ENCODE measurements around the gene PPARG. TPM values are rescaled to one million over a fixed set of nuclear protein-coding genes. Genes with fewer than 3 reads are reported as not detected.

The PPARG gene
- total and polyA plus RNA-seq, 2 of the 8 experiments (the other 6 are each of a cell fraction or from before 2014, with no cell fraction given), result 0.06 TPM; not detected in 1

DNA sequence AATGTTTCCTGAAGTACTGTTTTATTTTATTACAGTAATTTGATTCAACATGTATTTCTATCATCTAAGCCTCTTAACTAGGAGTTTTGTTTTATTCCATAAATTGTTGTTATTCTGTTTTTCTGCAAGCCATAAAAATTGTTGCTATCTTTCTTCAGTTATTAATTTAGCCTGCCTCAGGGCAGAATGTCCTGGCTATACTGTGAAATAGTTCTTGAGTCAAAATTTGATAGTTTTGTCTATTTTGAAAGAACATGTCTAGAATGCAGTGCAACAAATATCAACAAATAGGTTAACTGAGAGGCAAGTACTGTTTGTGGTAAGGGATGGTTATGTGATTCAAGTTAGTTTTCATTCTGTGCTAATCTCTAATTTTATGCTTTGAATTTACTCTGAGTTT is 63.9 kb downstream of the PPARG start (continued):
- TF ChIP-seq, protein P1, sequence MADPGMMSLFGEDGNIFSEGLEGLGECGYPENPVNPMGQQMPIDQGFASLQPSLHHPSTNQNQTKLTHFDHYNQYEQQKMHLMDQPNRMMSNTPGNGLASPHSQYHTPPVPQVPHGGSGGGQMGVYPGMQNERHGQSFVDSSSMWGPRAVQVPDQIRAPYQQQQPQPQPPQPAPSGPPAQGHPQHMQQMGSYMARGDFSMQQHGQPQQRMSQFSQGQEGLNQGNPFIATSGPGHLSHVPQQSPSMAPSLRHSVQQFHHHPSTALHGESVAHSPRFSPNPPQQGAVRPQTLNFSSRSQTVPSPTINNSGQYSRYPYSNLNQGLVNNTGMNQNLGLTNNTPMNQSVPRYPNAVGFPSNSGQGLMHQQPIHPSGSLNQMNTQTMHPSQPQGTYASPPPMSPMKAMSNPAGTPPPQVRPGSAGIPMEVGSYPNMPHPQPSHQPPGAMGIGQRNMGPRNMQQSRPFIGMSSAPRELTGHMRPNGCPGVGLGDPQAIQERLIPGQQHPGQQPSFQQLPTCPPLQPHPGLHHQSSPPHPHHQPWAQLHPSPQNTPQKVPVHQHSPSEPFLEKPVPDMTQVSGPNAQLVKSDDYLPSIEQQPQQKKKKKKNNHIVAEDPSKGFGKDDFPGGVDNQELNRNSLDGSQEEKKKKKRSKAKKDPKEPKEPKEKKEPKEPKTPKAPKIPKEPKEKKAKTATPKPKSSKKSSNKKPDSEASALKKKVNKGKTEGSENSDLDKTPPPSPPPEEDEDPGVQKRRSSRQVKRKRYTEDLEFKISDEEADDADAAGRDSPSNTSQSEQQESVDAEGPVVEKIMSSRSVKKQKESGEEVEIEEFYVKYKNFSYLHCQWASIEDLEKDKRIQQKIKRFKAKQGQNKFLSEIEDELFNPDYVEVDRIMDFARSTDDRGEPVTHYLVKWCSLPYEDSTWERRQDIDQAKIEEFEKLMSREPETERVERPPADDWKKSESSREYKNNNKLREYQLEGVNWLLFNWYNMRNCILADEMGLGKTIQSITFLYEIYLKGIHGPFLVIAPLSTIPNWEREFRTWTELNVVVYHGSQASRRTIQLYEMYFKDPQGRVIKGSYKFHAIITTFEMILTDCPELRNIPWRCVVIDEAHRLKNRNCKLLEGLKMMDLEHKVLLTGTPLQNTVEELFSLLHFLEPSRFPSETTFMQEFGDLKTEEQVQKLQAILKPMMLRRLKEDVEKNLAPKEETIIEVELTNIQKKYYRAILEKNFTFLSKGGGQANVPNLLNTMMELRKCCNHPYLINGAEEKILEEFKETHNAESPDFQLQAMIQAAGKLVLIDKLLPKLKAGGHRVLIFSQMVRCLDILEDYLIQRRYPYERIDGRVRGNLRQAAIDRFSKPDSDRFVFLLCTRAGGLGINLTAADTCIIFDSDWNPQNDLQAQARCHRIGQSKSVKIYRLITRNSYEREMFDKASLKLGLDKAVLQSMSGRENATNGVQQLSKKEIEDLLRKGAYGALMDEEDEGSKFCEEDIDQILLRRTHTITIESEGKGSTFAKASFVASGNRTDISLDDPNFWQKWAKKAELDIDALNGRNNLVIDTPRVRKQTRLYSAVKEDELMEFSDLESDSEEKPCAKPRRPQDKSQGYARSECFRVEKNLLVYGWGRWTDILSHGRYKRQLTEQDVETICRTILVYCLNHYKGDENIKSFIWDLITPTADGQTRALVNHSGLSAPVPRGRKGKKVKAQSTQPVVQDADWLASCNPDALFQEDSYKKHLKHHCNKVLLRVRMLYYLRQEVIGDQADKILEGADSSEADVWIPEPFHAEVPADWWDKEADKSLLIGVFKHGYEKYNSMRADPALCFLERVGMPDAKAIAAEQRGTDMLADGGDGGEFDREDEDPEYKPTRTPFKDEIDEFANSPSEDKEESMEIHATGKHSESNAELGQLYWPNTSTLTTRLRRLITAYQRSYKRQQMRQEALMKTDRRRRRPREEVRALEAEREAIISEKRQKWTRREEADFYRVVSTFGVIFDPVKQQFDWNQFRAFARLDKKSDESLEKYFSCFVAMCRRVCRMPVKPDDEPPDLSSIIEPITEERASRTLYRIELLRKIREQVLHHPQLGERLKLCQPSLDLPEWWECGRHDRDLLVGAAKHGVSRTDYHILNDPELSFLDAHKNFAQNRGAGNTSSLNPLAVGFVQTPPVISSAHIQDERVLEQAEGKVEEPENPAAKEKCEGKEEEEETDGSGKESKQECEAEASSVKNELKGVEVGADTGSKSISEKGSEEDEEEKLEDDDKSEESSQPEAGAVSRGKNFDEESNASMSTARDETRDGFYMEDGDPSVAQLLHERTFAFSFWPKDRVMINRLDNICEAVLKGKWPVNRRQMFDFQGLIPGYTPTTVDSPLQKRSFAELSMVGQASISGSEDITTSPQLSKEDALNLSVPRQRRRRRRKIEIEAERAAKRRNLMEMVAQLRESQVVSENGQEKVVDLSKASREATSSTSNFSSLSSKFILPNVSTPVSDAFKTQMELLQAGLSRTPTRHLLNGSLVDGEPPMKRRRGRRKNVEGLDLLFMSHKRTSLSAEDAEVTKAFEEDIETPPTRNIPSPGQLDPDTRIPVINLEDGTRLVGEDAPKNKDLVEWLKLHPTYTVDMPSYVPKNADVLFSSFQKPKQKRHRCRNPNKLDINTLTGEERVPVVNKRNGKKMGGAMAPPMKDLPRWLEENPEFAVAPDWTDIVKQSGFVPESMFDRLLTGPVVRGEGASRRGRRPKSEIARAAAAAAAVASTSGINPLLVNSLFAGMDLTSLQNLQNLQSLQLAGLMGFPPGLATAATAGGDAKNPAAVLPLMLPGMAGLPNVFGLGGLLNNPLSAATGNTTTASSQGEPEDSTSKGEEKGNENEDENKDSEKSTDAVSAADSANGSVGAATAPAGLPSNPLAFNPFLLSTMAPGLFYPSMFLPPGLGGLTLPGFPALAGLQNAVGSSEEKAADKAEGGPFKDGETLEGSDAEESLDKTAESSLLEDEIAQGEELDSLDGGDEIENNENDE (IDR thresholded peaks at IDR 0.05; ENCODE audit: insufficient replicate concordance, low read length), result no peak
- TF ChIP-seq TAF1 (IDR thresholded peaks at IDR 0.05; ENCODE audit: low read depth, low read length) (no peak), RXRA (IDR thresholded peaks at IDR 0.05; ENCODE audit: insufficient read depth, low read depth, low read length) (no peak), HDAC6 (IDR thresholded peaks at IDR 0.05; ENCODE audit: low read depth, low read length) (no peak)
